Activated CD4-positive, alpha-beta T cell treated with anti-CD3 and anti-CD28 coated beads, Interleukin-2, Interleukin-6, amounts not matched to agents 100 ng/mL and 50 ng/mL, durations not matched to agents 16 hours and 8 hours (primary cell): ENCODE measurements around the gene LRRC3.

ENCODE experiments used
- DNase-seq: peaks from one replicate; pipeline ENCODE4 v3.0.0-alpha.2; 2020

The LRRC3 gene

DNA sequence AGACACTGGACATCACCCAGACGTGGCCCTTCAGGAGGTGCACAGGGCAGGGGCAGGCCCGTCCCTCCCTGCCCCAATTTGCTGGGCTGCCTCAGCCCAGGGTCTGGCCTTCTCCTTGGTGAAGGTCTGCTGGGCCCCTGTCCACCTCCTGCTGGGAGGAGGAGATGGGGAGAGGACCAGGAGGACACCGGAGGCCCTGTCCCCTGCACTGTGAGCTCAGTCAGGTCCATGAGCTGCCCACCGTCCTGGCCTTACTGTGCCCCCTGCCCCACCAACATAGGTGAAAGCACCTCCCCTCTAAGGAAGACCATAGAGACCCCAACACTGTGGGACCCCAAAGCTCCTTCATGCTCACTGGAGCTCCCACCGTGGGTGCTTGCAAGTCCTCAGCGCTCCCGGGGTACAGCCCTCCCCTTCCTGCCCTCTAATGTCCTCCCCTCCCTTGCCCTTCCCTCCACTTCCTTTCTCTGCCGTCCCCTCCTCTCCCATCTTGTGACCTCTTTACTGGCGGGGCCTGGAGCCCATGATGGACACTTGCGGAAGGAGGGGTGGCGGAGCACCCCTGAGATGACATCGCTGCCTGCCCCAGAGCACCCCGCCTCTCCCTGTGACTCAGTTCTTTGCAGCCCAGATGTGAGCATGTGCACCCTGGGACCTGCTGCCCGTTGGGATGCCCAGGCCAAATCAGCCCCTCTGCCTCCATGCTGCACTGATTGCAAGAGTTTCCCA, 4.6 kb downstream of the LRRC3 start:
- no peak for DNase-seq

DNA sequence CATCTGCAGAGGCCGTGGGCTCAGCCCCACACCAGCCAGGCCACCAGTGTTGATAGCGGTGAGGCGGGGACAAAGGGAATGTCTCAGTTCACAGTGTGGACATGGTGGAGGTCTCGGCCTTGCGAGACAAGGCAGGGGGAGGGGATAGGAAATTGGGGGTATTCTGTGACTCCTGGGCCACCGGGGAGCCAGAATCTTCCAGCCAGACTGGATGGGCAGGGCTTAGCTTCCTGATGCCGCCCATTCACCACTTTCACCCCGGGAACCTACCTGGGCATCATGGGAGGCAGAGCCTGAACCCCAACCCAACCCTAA, 5.1 kb downstream of the LRRC3 start:
- no peak for DNase-seq

DNA sequence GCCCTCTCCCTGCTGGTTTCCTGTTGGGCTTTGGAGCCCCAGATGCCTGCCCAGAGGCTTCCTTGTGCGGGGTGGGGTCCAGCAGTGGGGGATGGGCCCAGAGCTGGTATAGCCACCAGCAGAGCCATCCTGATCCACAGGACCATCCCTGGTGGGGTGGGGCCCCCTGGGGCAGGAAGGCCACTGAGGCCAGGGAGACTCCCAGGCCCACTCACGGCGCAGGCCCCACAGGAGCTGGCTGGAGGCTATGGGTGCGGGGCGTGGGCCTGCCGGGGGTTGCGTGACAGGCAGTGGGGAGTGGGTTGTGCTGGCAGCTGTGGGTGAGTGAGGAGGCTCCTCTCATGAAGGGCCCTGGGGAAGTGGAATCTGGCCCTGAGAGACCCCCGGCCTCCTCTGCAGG, 5.7 kb downstream of the LRRC3 start:
- DNase-seq, result no peak

DNA sequence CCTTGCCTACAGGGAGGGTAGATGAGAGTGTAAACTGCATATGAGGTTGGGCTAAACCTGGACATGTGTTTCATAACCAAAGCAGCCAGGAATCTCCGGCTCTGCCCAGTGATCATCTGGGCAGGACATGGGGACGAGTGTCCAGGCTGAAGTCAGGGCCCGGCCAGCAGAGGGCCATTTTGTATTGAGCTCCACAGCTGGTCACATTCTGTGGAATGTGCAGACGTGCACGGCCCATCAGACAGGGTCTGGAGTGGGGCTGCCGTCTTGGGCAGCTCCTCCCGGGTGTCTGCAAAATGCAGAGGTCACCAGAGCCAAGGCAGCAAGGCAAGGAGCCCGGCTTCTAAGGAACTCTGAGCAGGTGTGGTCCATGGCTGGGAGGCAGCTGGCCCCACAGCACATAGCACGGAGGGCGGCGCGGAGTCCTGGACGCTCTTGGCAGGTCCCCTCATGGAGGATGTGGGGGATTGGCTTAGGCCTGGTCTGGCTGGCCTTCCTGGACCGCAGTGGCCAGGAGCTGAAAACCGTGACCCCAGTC, 6.2 kb downstream of the LRRC3 start:
- DNase-seq, result no peak

DNA sequence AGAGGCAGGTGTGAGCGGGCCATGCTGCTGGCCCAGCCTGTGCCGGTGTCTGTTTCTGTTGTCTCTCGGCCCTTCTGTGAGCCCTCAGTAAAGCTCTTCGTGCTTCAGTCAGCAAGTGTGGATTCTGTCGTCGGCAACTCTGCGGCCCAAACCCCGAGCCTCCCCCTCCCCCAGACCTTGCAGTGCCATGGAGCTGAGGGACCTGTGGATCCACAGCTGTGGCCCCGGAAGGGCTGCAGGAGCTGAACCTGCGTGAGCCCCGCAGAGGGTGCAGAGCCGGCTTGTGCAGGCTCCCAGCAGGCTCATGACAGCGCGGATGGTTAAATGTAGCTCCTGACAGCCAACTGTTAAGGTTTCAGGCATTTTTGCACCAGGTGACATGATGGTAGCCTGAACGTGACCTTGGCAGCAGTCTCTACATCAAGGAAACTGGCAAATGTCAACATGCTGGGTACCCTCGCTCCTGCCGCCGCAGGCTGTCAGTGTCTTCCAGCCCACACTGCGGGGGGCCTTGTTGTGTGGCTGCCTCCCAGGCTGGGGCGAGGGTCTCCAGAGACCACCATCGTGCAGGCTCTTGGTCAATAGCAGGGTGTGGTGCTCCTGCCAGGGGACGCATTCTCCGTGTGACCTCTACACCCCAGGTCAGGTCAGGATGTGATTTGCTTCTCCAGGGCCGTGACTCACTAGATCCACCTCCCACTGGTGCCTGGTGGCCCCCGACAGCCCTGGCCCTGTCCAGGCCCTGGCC, 7.0 kb downstream of the LRRC3 start:
- DNase-seq, result no peak

DNA sequence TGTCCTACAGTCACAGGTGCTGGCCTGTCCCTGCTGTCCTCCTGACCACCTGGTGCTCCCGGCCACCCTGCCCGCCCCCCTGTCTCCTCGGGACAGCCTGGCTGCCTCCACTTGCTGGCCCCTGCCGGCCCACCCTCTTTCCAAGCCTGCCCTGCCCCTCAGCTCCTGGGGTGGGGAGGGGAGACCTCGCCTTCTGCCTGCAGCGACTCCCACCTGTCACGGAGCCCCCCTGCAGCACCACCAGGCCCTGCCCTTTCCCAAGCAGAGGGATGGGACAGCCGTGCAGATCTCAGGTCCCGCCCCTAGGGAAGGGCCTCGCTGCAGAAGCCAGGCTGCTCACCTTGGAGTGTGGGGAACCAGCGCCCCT, 7.5 kb downstream of the LRRC3 start:
- no peak for DNase-seq

DNA sequence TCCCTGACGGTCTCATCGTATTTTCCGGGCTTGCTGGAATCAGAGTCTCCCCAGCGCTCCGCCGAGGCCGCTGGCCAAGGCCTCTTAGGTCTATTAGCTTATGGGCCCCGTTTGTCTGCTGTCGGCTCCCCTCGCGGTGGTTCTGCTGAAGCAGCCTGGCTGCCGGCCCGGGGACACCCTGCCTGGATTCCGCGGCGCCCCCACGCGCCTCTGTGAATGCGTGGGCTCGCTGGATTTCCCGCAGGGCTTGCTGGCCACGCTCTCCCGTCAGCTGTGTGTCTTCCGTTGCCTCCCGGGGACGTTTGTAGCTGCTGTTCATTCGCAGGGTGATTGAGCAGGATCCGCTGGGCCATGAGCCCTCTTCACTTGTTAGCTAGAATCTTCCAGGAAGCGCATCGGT, 8.4 kb downstream of the LRRC3 start:
- DNase-seq, result no peak

DNA sequence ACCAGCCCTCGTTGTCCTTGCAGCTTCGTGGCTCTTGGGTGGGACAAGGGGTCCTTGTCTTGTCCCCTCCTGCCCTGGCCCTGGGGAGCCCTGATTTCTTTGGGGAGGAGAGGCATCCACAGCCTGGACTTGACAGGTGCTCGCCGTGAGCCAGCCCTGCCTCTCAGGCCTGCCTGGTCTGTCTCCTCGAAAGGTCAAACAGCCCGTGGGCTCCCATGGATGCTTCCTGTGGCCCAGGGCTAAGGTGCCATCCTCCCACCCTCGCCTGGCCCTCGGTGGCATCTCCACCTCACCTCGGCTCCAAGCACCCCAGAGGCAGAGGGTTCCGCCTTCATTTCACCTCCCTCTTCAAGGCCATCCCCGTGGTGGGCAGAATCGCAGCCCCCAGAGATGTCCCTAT, 9.0 kb downstream of the LRRC3 start:
- DNase-seq, result no peak

DNA sequence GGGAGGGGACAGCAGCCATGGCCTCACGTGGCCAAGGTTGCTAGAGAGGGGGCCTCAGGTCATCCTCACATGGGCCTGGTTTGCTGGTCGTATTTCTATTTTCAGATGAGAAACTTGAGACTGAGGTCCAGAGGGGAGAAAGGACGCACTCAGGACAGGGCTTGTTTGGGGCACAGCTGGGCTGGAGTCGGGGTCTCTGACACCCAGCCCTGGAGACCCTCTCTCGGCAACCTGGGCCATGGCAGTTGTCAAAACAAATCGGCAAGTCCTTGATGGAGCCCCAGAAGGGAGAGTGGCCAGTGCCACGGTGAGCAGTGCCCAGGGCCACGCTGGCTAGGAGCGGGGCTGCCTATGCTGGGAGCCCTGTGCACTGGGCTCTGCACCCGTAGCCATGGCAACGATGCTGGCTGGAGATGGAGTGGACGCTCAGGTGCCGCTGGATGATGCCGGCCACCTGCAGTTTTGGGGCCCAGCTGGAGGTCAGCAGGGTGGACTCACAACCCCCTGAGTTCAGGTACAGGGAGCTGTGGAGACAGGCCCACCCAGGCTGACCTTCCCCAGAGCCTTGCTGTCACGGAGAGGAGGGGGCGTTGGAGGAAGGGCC, 11.1 kb downstream of the LRRC3 start:
- no peak for DNase-seq

DNA sequence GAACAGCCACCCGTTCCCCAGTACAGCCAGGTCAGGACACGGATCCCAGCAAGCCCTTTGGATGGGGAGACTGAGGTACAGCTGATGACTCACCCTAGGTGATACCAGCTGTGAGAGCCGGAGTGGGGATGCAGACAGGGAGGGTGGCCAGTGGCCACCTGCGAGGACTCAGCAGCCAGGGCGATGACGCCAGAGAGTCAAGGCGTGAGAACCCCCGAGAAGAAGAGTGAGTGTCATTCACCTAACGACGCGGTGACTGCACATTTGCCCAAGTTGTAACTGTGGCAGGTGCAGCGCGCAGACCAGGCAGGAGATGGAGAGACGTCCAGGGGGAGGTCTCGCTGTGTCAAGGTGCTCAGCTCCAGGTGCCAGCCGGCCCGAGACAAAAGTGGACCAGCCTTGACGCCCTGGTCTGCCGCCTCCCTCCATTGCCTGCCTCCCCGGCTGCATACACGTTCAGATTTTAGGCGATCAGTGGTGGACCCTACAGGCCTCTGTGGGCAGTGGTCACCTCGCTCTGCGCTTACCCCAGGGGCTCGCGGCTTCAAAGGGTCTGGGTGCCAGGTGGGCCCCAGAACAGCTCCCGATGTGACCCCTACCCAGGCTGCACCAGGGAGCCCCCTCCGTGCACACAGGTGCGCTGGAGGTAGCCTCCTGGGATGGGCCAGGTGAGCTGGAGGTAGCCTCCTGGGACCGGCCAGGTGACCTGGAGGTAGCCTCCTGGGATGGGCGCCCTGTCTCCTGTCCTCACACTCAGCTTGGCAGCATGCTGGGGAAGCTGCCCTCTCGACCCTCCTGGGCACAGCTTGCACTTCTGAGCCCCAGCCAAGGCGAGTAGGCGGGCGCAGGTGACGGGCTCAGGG, 11.9 kb downstream of the LRRC3 start:
- DNase-seq, result no peak

DNA sequence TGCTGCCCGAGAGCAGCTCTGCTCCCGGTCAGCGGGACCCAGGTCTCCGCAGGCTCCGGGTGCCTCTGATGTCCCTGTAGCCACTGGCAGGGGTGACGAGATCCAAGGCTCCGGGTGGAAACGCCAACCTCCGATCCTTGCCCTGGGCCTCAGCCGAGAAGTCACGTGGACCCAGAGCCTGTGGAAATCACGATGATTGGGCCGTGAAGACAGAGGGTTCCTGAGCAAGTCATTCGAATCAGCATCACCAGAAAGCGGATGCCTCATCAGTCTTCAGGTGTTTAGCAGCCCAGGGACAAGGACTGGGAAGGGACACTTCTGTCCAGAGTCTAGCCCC, 12.5 kb downstream of the LRRC3 start:
- no peak for DNase-seq

DNA sequence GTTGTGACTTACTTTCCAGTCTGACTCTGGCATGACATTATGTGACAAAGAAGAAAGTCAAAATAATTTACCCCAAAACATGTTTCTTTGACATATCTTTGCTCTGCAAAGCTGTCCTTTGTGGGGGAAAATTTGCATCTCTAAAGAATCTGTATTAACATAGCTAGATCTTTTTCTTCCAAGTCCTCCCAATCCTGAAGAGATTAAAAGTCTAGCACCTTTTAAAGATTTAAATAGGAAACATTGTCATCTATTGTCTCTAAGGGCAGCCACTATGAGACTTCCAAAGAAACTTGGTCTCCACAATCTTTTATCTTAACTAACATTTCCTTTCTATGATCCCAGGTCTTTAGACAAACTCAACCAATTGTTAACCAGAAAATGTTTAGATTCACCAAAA, 16.0 kb downstream of the LRRC3 start:
- no peak for DNase-seq

DNA sequence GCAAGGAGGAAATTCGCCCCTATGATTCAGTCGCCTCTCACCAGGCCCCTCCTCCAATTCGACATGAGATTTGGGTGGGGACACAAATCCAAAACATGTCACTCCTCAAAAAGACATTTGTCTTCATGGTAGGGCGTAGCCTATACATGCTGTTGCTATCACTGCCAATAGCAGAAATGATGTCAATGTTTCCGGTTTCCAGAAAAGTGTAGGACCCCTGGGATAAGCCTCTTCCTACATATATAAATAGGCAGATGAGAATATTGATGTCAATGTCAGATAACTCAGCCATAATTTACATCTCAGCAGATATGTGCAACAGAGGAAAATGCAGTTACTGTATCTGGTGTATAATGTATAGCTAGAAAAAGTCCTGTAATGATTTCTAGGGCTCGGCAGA, 16.7 kb downstream of the LRRC3 start:
- DNase-seq, result no peak

DNA sequence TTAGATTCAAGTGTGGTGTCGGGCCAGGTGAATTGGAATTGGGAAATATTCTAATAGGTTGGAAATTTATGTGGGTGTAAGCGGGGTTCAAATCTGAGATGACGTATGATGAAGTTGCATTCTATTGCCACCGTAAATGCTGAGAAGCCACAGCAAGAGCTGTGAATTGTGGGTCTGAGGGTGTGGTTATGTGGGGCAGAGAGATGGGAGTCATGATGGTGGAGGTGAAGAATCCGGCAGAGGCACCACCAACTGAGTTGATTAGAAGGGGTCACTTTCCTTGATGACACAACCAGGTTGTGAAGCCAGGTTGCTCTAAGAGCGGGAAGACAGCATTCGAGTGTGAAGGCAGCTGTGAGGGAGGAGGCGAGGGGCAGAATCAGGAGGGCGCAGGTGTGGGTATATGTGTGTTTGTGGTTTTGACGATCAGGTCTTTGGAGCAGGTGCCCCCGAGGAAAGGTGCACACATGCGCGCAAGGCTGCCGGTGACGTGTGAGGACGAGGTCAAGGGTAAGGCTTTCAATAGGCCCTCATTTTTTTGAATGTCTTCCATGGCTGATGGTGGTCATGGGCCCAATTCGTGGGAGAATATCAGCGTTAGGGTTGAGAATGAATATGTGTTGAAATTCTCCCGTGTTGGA, 18.7 kb downstream of the LRRC3 start:
- no peak for DNase-seq

DNA sequence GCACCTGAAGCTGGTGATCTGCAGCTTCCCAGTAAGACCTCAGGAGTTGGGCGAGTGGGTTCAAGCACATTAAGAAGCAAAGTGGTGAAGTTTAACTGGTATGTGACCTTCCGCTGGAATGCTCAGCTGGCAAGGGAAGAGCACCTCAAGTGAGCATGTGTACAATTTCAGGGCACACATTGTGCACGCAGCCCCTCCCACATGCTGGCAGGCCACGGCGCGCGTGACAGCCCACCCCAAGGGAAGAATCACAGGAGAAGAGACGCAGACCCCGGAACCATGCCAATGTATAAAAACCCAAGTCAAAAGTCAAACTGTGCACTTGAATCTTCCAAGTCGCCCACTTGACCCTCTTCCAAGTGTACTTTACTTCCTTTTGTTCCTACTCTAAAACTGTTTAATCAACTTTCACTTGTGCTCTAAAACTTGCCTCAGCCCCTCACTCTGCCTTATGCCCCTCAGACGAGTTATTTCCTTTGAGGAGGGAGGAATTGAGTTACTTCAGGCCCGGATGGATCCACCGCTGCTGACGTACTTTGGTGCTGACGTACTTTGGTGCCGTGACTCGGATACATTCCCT, 20.0 kb downstream of the LRRC3 start:
- no peak for DNase-seq

DNA sequence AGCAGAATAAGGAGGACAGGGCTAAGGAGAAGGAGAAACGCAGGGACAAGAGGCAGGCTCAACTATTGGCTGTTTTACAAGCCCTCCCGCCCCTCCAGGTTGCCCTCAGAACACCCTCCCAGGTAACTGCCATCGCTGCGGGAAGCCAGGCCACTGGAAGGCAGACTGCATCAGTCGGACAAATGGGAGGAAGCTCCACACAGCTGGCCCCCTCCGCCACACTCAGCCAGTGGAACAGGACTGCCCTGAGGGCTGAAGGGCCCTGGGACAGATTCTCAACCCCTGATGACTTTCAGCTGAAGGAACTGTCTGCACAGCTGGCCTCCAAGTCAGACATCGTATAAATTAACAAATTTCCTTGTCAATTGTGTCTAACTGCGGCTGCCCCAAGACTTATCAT, 21.8 kb downstream of the LRRC3 start:
- no peak for DNase-seq

DNA sequence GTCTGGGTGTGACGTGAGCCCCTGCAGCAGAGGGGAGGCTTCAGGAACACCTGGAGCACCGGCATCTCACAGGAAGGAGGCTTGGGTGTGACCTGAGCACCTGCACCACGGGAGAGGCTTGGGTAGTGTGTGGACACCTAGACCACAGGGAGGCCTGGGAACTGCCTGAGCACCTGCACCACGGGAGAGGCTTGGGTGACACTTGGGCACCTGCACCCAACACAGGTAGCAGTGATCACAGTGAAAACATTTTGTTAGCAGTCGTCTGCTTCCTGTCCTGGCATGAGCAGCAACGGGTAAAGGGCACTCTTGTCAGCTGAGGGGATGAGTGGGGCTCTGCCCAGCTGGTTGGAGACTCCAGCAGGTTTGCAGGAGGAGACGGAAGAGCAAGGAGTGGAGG, 22.4 kb downstream of the LRRC3 start:
- DNase-seq, result no peak

DNA sequence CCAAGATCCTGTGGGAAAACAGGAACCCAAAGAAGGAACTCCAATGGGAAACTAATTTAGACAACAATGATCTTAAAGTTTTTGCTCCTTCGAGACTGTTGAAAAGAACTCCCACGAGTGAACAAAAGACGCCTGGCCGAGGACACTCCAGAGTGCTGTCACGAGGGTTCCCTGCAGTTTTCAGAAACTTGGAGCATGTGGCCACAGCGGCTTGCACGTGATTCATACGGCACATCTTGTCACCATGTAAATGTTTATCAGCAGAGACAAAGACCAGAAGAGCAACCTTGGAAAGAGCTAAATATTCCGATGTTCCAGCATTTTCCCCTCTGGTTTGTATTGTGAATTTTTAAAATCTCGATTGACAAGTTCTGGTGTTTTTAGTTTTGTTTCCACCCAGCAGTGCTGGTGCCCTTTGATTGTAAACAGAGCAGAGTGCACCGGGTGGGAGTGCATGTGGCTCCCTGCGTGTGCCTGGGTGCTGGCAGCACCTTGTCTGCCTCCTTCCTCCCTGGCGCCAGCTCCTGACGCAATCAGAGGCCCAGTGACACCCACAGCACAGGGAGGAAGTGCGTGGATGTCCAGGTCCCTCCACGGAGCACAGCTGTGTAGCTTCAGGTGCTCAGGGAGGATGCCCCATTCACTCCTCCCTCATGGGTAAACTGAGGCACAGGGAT, 23.0 kb downstream of the LRRC3 start:
- DNase-seq, result no peak

DNA sequence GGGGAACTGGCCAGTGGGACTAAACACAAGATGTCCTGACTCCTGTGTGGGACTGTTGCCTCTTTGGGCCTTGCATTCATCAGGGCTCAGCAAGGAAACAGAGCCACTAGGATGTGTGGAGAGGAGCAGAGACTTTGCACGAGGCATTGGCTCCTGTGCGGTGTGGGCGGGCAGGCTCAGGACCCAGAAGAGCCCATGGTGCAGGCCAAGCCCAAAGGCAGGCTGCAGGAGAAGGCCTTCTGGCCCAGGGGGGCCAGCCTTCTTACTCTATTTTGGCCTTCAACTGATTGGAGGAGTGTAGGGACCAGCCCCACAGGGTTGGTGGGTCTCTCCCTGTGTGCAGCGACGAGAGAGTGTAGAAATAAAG, 23.5 kb downstream of the LRRC3 start:
- no peak for DNase-seq

DNA sequence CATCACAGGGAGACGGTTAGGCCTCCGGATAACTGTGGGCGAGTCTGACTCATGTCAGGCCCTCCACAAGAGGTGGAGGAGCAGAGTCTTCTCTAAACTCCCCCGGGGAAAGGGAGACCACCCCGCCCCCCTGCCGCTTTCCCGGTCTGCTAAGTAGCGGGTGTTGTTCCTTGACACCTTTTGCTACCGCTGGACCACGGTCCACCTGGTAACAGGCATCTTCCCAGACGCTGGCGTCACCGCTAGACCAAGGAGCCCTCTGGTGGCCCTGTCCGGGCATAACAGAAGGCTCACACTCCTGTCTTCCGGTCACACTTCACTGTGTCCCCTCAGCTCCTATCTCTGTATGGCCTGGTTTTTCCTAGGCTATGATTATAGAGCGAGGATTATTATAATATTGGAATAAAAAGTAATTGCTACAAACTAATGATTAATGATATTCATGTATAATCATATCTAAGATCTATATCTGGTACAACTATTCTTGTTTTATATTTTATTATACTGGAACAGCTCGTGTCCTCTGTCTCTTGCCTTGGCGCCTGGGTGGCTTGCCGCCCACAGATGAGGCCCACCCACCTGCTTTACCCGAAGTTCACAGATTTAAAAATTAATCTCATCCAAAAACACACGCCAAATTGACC, 24.4 kb downstream of the LRRC3 start:
- DNase-seq, result peak; percentile 59
